Gastroesophageal sphincter (tissue), 4 donors: ENCODE data around the gene HSP90B1. TPM values are rescaled to one million over a fixed set of nuclear protein-coding genes. Genes with fewer than 3 reads are reported as not detected.
A peak's percentile ranks its signal among the peaks of the same experiment; 100 is the strongest.

ENCODE experiments used
- ATAC-seq: fragments of 150-250 bp; one replicate; pipeline ENCODE4 v1.9.1; 2016; ENCODE audit warnings: mild to moderate bottlenecking, moderate library complexity
- H3K27ac ChIP-seq, 4 donors: fragments of 200-600 bp; sonication (generic) in 3 of 4; 1 replicate in 3 of 4; 2 replicates in 1 of 4; pipeline ENCODE4 v1.5.1; 2016 to 2019
- H3K27me3 ChIP-seq: fragments of 200-600 bp; sonication (generic); one replicate; pipeline ENCODE4 v1.5.1; 2019
- H3K36me3 ChIP-seq, 2 donors: fragments of 200-600 bp; sonication (generic); one replicate each; pipeline ENCODE4 v1.5.1; 2019; ENCODE audit warnings: control low read depth in 1 of 2
- H3K4me1 ChIP-seq, 3 donors: fragments of 200-600 bp; sonication (generic); 1 replicate in 2 of 3; 2 replicates in 1 of 3; pipeline ENCODE4 v1.5.1; 2016 to 2019; ENCODE audit warnings: control low read depth in 2 of 3
- H3K4me3 ChIP-seq, 2 donors: fragments of 200-600 bp; sonication (generic); one replicate each; pipeline ENCODE4 v1.5.1; 2019; ENCODE audit warnings: mild to moderate bottlenecking in 1 of 2, moderate library complexity in 1 of 2
- H3K9me3 ChIP-seq, 3 donors: fragments of 200-600 bp; sonication (generic); one replicate each; pipeline ENCODE4 v1.5.1; 2017 to 2019; ENCODE audit warnings: control low read depth in 2 of 3
- CTCF ChIP-seq, 4 experiments: fragments of 200-600 bp in 2 of 4; fragments of 450-650 bp in 2 of 4; sonication (generic) in 1 of 4; IDR thresholded peaks; one replicate each; pipeline ENCODE4 v1.5.1; 2017 to 2019; ENCODE audit warnings: antibody characterized with exemption in 4 of 4, mild to moderate bottlenecking in 2 of 4, moderate library complexity in 2 of 4
- EP300 ChIP-seq: sonication (generic); formaldehyde crosslinking; IDR thresholded peaks from one replicate; pipeline ENCODE4 v1.6.1; 2017; ENCODE audit warnings: antibody characterized with exemption, mild to moderate bottlenecking
- POLR2A ChIP-seq, 2 donors: fragments of 450-650 bp; IDR thresholded peaks; one replicate each; pipeline ENCODE4 v1.6.1; 2017; ENCODE audit warnings: antibody characterized with exemption in 2 of 2, mild to moderate bottlenecking in 2 of 2, moderate library complexity in 1 of 2
- POLR2AphosphoS5 ChIP-seq: sonication (generic); formaldehyde crosslinking; IDR thresholded peaks from one replicate; pipeline ENCODE4 v1.6.1; 2017; ENCODE audit warnings: antibody characterized with exemption
- WGBS, 2 donors: methylation state at CpG; one replicate each; pipeline ENCODE4 v1.1.5; 2018; ENCODE audit warnings: low coverage in 1 of 2; 5-methylcytosine and 5-hydroxymethylcytosine counted together
- total RNA-seq, 4 donors: library from RNA; depleted of rRNA; stranded (reverse); fragments of >200 nt; gene quantifications; one replicate each; pipeline ENCODE4 v1.1.0, GENCODE V29; 2016

HSP90B1 gene
- total RNA-seq, 4 donors from 2014 or later: 137 to 334 (median 231) TPM

GRCh38 chr12:103955811-103956508 lies 25.8 kb downstream of the HSP90B1 start:
- Histone ChIP-seq H3K9me3 (no peaks in the 10 kb centered on the region), H3K36me3 (peaks cover 0 to 36% of the 10 kb centered on the region in 2 donors), H3K27me3 (no peaks in the 10 kb centered on the region), H3K27ac (peak overlapping the region; percentile 85 to 92 (median 90)), H3K4me1 (peaks cover 6 to 44% (median 13%) of the 10 kb centered on the region in 3 donors), H3K4me3 (peak overlapping the region; percentile 82 to 95)
- TF ChIP-seq POLR2A (IDR thresholded peaks at IDR 0.05) (no peak), CTCF (IDR thresholded peaks at IDR 0.05) (no peak), EP300 (no peak)
- WGBS, 2 donors: 4 to 13% methylated on average over 3 to 7 of the region's 7 CpGs
- no peak for ATAC-seq

GRCh38 chr12:103956509-103957027 lies 26.4 kb downstream of the HSP90B1 start:
- Histone ChIP-seq H3K36me3 (peaks cover 0 to 30% of the 10 kb centered on the region in 2 donors), H3K27ac (peak overlapping the region; percentile 85 to 92 (median 90)), H3K4me3 (peak overlapping the region; percentile 82 to 95), H3K27me3 (no peaks in the 10 kb centered on the region), H3K4me1 (peaks cover 6 to 44% (median 13%) of the 10 kb centered on the region in 3 donors), H3K9me3 (no peaks in the 10 kb centered on the region)
- no peak for TF ChIP-seq POLR2A (IDR thresholded peaks at IDR 0.05)
- no peak for TF ChIP-seq POLR2AphosphoS5
- TF ChIP-seq EP300: no peak
- TF ChIP-seq CTCF (IDR thresholded peaks at IDR 0.05): no peak
- WGBS, 2 donors: 0 to 7% methylated on average over 6 to 7 of the region's 31 CpGs
- peak; percentile 35 for ATAC-seq

GRCh38 chr12:103957865-103958388 lies 27.7 kb downstream of the HSP90B1 start:
- 81 to 91% methylated on average over 6 to 7 of the region's 7 CpGs for WGBS, 2 donors
- no peaks in the 10 kb centered on the region for H3K27me3 ChIP-seq
- peaks cover 6 to 48% (median 13%) of the 10 kb centered on the region in 3 donors for H3K4me1 ChIP-seq
- no peak for ATAC-seq
- no peaks in the 10 kb centered on the region for H3K9me3 ChIP-seq
- TF ChIP-seq POLR2AphosphoS5 (no peak), EP300 (no peak), POLR2A (IDR thresholded peaks at IDR 0.05) (no peak), CTCF (IDR thresholded peaks at IDR 0.05) (no peak)
- peak overlapping the region; percentile 85 to 92 (median 90) for H3K27ac ChIP-seq
- H3K36me3 ChIP-seq: peaks cover 0 to 17% of the 10 kb centered on the region in 2 donors
- peak overlapping the region; percentile 82 to 95 for H3K4me3 ChIP-seq

GRCh38 chr12:103958621-103959020 lies 28.4 kb downstream of the HSP90B1 start:
- peaks cover 6 to 52% (median 13%) of the 10 kb centered on the region in 3 donors for H3K4me1 ChIP-seq
- H3K9me3 ChIP-seq: no peaks in the 10 kb centered on the region
- WGBS, 2 donors: 55 to 65% methylated on average over 1 of the region's 1 CpG
- H3K27me3 ChIP-seq: no peaks in the 10 kb centered on the region
- H3K27ac ChIP-seq: peak overlapping the region in 2 of 4 donors; percentile 2 to 85
- no peak for ATAC-seq
- no peak overlapping the region for H3K4me3 ChIP-seq
- peaks cover 0 to 10% of the 10 kb centered on the region in 2 donors for H3K36me3 ChIP-seq
- TF ChIP-seq EP300: no peak
- TF ChIP-seq CTCF (IDR thresholded peaks at IDR 0.05): no peak
- no peak for TF ChIP-seq POLR2A (IDR thresholded peaks at IDR 0.05)
- TF ChIP-seq POLR2AphosphoS5: no peak
